CD1c-positive myeloid dendritic cell (primary cell): ENCODE measurements around the gene FKBP7.
"Not testable (repeated sequence)": the region's sequence is repeated elsewhere in the genome, so short reads cannot be mapped to it uniquely, and the experiment has no call there.

Source experiments
- DNase-seq: peaks from one replicate; pipeline ENCODE4 v3.0.0-alpha.2; 2016; ENCODE audit errors: extremely low spot score

FKBP7 gene

DNA sequence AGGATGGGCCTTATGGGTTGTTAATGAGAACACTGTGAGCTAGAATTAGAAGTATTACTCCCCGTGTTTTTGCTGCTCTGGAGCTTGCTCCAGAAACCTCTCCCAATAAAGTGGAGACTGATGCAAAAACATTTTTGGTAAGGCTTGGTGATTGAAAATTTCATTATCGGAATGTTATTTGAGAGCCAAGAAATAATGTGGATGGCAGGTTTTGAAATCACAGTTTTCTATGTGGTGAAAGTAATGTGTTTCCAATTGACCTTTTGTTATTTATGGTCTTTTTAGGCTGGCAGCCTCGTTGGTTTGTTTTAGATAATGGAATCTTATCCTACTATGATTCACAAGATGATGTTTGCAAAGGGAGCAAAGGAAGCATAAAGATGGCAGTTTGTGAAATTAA lies 7.0 kb upstream of the FKBP7 start:
- DNase-seq = no peak

- no peak for DNase-seq
Measured at GRCh38 chr2:178484245-178485041, 6.0 kb upstream of the FKBP7 start.

- DNase-seq = no peak
Measured at GRCh38 chr2:178482437-178482836, 4.0 kb upstream of the FKBP7 start.

- DNase-seq = peak; percentile 98
Measured at GRCh38 chr2:178480227-178481181, 2.1 kb upstream of the FKBP7 start, which contains the start of gene PLEKHA3. PLEKHA3 (plus strand) TSS chr2:178480457; CDS start chr2:178480870, 413 bp downstream.

DNA sequence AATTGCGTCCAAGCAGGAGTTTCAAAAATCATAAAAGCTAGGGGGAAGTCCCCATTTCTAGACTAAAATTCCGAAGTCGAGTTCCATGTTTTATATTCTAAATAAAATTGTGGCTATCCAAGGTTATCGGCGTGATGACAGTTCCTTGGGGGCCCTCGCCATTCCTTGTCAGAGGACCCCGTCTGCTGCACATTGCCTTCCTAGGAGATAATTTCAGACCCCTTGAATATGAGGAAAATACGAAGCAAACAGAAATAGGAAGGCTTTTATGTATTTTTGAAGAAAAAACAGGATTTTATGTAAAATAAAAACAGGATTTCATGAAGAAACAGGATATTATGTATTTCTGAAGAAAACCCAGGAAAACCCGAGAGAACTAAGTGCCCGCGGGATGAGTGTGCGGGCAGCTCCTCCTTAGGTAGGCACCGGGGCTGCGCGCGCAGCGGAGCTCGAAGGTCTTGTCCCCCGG lies 1.4 kb upstream of the FKBP7 start:
- DNase-seq = no peak

DNA sequence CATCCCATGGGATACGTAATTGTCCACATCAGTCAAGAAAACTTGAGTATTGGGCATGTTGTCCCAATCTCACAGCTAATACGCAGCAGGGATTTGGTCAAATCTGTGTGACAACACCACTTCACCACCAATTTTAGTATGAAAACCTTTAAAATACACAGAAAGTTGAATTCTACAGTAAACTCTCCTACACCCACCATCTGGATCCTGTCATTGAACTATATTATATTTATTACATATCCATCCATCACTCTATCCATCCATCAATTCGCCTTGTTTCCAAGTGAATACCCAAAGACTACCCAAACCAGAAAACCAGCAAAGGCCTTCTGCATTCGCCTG lies 846 bp upstream of the FKBP7 start:
- no peak for DNase-seq

GRCh38 chr2:178478130-178478438 lies 316 bp downstream of the FKBP7 start:
- DNase-seq = peak; percentile 17

- no peak for DNase-seq
Measured at GRCh38 chr2:178477443-178478129, 814 bp downstream of the FKBP7 start.

DNA sequence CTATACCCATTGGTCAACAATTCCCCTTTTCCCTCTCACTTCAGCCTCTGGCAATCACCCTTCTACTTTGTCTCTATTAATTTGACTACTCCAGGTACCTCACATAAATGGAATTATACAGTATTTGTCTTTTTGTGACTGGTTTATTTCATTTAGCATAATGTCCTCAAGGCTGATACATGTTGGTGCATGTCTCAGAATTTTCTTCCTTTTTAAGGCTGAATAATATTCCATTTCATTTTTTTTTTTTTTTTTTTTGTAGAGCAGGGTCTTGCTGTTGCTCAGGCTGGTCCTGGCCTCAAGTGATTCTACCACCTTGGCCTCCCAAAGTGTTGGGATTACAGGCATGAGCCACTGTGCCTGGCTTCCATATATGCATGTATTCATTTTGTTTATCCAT lies 1.9 kb downstream of the FKBP7 start:
- no peak for DNase-seq

- DNase-seq = no peak
Measured at GRCh38 chr2:178474560-178474959, 3.8 kb downstream of the FKBP7 start.

DNA sequence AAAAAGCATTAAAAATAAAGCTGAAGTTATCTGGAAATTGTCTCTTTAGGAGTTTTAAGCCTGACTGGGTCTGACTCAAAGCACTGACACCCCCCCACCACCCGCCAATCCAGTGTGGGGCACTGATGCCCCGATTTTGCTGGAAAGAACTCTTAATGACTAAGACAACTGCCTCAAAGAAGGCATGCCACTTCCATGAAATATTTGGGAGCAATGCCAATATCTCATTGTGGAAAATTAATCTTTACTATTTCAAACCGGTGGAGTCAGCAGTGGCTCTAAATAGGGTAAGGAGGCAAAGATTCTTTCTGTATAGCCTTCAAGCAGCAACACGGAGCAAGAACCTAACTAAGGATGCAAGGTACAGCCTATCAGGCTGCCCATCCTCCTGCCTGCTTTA lies 4.5 kb downstream of the FKBP7 start:
- DNase-seq = no peak

- DNase-seq = no peak
Measured at GRCh38 chr2:178473373-178473772, 5.0 kb downstream of the FKBP7 start.

- not testable (repeated sequence) for DNase-seq
Measured at GRCh38 chr2:178471313-178471712, 7.1 kb downstream of the FKBP7 start.

DNA sequence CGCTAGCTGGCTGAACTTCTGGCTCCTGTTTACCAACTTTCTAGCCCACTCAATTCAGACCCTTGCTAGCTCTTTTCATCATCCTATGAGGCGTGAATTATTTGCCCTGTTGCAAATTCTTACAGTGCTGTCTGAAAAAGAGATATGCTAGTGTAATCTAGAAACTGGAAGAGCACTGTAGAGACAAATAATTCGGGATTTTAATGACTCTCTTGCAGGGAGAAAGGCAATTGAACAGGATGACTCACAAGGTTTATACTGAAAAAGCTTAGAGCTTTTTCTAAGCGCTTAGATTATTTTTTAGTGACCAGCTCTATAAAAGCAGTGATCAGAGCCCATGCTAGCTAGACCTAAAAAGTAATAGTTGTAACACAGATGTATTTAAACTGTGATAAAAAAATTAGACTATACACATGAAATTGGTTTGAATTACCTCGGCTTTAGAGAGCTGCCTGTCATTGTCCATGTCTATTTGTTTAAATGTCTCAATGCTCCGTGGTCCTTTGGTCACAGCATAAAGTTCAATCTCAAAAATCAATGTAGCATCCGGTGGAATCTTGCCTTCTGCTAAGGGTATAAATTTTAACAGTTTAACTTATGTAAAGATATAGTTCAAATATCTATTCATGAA lies 9.1 kb downstream of the FKBP7 start:
- no peak for DNase-seq

DNA sequence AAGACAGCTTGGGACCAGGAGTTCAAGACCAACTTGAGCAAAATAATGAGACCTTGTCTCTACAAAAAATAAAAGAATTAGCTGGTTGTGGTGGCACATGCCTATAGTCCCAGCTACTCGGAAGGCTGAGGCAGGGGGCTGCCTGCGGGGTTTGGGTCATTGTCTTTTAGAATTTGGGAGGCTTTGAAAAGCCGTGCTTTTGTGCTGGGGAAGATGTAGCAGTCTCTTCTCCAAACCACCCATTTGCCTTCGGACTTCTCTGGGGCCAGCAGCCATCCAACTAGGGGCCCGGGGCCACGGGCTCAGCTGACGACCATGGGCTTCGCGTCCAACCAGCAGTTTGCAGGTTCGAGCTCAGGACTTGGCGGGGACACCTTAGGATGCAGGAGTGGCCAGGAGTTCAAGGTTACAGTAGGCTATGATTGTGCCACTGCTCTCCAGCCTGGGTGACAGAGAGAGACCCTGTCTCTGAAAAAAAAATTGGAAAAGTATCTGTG lies 21.0 kb downstream of the FKBP7 start:
- DNase-seq = no peak

GRCh38 chr2:178455947-178456346 lies 22.5 kb downstream of the FKBP7 start:
- no peak for DNase-seq

DNA sequence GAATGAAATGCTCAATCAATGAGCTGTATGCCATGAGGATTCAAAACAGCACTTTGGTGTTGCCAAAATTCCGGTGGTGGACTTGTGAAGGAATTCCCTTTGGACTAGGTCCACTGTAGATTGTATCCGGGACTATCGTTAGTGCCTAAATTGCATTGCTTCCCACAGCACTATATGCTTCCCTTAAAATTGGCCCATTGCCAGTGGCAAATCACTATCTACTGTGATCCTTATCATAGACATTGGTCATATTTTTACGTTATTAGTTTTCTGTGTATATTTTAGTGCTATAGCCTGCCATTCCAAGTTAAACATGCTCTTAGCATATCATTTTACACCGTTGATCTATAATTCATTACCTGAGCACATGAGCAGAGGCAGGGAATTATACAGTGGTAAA lies 25.5 kb downstream of the FKBP7 start:
- no peak for DNase-seq

- DNase-seq = no peak
Measured at GRCh38 chr2:178452334-178452733, 26.1 kb downstream of the FKBP7 start.

DNA sequence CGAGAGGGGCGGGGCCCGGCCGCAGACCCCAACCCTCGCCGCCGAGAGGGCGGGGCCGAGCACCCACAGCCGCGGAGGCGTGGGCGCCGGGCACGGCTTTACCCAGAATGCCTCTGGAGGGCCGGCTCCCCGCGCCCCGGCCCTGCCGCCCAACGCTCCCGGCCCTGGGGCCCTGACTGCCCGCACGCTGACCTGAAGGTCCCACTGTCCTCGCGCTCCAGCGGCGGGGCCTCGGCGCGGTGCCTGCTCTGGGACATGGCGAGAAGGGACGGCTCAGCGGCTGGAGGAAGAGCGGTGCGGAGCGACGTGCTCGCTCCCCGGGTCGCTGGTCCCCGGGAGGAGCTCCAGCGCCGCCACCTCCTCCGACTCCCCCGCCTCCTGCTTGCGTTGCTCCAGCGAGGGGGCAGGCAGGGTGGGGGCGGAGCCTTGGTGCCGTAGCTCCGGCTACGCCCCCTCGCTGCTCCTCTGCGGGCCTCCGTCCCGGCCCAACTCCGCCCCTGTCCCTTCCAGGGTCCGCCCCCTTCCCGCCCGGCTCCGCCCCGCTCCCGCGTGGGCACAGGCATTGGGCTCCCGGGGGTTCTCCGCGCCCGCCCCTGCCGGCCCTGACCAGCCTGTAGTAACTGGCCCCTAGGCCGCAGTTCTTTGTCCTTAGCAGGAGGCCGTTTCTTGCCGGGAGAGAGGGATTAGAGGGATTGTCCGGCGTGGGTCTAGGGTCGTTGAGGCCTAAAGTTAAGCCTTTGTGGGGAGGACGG lies 27.4 kb downstream of the FKBP7 start, which contains the start of the genes PJVK and PRKRA:
Gene PJVK, plus strand, starts transcription at position 605 of the 752 bp plus-strand sequence. CDS start 2,032 bp downstream, outside the sequence.
Gene PRKRA, minus strand, starts transcription at position 402 of the 752 bp plus-strand sequence. Its CDS starts 145 bp downstream, at position 257.
- peak; percentile 98 for DNase-seq

DNA sequence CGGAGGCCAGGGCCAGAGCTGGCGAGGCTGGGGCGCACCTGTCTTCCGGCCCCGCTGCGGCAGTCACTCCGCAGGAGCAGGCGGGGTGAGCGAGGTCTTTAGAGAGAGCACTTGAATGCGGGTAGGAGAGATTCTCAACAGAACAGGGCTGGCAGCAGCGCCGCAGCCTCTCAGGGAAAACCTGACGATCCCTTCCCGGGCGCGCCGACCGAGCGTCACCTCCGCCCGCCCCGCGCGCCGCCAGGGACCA lies 28.0 kb downstream of the FKBP7 start:
- no peak for DNase-seq
